SIG-M5 treated with dmso at 0.1 percent for 504 hours (cell line): ENCODE data around the gene CCND1.
A peak's percentile ranks its signal among the peaks of the same experiment; 100 is the strongest.

Source experiments
- DNase-seq: peaks from one replicate; lab custom pipeline; 2025; ENCODE audit not compliant: unreplicated experiment; lab: John Stamatoyannopoulos, UW

The CCND1 gene

DNA sequence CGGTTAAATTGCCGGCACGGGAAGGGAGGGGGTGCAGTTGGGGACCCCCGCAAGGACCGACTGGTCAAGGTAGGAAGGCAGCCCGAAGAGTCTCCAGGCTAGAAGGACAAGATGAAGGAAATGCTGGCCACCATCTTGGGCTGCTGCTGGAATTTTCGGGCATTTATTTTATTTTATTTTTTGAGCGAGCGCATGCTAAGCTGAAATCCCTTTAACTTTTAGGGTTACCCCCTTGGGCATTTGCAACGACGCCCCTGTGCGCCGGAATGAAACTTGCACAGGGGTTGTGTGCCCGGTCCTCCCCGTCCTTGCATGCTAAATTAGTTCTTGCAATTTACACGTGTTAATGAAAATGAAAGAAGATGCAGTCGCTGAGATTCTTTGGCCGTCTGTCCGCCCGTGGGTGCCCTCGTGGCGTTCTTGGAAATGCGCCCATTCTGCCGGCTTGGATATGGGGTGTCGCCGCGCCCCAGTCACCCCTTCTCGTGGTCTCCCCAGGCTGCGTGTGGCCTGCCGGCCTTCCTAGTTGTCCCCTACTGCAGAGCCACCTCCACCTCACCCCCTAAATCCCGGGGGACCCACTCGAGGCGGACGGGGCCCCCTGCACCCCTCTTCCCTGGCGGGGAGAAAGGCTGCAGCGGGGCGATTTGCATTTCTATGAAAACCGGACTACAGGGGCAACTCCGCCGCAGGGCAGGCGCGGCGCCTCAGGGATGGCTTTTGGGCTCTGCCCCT, 529 bp upstream of the CCND1 start:
- peak; percentile 13 for DNase-seq

DNA sequence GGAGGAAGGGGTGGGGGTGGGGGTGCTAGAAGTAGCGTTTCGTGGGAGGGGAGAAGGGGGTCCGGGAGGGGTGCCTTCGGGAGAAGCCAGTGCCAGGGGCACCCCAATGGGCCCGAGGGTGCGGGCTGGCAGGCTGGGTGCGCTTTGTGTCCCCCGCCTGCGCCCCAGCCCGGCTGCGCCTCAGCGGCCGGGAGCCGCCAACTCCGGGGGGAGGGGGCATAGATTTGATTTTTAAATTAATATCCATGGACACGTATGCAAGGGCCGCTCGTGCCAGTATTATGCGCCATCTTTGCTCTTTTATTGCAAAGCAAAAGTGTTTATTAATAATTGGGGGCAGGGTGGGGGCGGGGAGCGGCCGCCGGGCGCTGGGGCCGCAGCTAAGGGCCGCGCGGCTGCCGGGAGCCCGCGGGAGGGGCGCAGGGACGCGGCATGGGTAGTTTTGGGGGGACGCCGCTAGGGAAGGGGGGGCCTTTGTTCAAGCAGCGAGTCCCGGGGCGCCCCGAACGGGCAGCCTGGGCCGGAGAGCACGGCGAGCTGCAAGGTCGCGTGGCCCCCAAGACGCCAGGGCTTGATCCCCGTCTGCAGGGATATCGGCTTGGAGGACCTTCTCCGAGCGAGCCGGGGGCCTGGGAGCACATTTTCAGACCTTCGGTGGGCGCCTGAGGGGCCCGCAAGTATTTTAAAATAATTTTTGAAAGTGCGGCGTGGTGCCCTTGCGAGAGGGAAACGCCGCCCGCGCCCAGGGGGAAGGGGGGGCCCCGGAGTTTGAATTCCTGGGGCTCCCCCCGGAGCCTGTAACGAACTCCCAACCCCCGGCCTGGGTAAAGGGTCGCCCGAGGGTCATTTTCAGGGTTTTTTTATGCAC, 959 bp downstream of the CCND1 start:
- DNase-seq: no peak

DNA sequence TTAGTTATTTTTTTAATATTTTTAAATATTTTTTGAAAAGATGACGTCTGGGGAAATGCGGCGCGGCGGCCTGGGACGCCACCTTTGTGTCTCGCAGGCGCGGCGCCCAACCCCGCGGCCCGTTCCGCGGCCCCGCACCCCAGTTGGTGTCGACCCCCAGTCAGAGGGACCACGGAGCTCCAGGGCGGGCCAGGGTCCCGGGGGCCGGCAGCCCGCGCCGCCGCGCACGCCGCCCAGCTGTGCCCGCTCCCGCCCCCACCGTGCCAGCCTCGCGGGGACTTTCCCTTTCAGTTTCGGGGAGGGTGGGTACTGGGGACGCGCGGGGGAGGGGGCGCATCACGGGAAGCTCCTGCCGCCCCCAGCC, 1.6 kb downstream of the CCND1 start:
- no peak for DNase-seq

DNA sequence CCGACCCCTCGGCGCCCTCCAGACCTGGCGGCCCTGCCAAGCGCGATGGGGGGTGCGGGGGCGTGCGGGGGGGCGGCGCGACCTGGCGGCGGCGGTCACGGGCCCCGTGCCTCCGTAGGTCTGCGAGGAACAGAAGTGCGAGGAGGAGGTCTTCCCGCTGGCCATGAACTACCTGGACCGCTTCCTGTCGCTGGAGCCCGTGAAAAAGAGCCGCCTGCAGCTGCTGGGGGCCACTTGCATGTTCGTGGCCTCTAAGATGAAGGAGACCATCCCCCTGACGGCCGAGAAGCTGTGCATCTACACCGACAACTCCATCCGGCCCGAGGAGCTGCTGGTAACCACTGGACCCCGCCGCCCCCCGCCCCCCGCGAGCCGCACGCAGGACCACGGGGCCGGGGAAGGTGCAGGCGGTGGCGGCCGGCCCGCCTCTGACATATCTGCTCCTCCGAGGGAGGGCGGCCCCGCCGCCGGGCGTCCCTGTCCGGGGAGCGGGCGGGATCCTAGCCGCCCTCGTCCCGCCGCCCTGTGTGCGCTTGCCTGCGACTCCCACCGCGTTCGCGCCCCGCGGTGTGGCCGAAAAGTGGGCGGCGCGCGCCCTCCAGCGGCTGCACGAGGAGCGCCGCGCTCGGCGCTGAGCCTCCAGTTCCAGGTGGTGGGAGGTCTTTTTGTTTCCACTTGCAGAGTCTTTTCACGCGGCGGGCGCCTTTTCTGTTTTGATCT, 2.1 kb downstream of the CCND1 start:
- DNase-seq: peak; percentile 62

DNA sequence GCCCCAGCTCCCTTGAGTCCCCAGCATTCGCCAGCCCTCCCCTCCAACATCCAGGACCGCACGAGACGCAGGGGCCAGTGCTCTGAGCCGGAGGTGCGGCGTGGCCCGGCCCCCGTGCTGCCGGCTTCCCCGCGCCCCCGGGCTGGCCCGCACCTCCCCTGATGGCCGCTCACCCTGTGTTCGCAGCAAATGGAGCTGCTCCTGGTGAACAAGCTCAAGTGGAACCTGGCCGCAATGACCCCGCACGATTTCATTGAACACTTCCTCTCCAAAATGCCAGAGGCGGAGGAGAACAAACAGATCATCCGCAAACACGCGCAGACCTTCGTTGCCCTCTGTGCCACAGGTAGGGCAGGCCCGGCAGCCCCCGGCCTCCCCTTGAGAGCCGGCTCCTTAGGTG, 2.7 kb downstream of the CCND1 start:
- no peak for DNase-seq

DNA sequence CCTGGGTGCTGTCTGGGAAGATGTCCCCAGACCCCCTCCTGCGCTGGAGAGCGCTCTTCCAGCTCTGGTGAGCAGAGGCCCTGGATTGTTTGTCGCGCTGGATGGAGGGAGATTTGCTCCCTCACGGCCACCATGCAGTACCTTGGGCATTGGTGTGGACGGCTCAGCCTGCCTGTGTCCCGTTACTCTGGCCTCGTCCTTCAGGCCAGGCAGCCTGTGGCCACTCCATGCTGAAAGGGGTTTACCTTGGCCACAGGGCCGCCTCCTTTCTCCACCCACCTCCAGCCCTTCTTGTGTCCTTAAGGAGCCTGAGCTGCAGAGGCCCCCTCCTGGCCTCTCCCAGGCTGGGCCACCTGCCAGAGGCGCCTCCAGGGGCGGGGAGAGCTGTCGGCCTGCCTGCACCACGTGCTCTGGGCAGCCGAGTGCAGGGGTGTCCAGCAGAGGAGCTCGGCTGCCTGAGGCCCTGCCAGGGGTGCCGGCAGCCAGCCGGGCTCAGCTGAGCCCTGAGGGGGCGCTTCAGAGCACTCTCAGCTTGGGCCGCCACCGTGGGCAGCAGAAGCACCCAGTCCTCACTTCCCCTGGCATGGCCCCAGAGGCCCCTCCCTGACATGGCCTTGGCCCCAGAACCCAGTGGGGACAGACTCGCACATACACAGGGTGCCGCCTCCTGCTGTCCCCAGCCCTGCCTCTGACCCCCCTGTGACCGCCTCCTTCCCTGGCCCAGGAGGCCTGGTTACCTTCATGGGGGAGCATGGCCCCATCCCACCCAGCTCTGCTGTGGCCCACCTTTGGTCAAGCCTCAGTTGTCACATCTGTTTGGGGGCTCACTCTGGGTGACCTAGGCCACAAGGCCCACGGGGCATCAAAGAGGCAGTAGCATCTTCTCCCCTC, 3.4 kb downstream of the CCND1 start:
- peak; percentile 15 for DNase-seq

DNA sequence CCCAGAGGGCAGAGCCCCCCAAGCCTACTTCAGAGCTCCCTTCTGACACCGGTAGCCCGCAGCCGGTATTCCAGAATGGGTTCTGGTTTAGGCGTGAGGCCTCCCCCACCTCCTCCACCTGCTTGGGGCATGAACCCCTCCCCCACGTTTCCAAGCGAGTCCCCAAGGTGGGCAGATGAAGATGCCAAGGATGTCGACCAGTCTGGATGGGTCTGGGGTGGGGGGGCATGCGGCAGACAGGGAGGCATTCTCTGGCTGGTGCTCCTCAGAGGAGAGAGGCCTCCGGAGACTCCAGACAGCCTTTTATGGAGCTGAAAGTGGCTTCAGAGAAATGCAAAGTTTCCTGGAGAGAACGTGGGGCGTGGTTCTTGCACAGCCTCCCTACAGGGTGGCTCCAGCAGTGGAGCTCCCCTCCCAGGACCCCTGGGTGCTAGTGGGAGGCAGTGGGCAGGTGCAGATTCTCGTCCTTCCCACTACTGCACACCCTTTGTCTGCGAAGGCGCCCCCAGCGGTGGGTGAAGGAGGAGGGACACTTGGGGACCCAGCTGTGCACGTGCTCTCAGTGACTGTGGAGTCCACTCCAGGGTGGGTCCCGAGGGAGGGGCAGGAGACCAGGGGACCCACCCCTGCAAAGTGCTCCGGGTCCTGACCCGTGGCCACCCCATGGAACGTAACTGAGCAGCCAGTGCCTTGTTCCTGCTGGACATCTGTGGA, 4.2 kb downstream of the CCND1 start:
- DNase-seq: no peak

DNA sequence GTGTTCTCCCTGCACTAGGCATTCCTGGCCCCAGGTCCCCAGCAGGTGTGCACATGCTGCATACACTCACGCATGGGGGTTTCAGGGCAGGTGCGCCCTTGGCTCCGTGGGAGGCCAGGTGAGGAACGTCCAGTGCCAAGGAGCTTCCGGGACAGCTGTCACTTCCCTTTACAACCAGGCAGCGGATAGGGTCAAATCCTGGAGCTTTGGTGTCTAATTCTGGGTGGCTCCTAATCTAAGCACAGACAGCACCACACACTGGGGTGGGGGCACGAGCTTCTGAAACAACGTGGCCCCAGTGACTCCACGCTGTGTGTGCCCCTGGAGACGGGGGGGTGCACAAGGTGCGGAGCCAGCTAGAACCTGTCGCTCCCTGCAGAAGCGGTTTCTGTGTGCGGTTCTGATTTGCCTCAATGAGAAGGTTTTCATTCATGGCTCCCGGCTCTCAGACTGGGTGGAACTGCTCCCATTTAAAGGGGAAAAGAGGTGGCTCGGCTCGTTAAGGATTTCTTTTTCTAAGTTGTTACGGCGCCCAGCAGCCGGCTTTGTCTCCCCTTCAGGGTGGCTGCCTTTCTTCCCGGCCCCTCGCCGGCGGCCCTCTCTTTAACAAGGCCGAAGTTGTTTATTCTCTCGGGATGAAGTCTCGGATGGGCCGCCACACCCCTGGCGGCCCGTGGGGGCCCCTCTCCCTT, 5.0 kb downstream of the CCND1 start:
- DNase-seq: no peak

DNA sequence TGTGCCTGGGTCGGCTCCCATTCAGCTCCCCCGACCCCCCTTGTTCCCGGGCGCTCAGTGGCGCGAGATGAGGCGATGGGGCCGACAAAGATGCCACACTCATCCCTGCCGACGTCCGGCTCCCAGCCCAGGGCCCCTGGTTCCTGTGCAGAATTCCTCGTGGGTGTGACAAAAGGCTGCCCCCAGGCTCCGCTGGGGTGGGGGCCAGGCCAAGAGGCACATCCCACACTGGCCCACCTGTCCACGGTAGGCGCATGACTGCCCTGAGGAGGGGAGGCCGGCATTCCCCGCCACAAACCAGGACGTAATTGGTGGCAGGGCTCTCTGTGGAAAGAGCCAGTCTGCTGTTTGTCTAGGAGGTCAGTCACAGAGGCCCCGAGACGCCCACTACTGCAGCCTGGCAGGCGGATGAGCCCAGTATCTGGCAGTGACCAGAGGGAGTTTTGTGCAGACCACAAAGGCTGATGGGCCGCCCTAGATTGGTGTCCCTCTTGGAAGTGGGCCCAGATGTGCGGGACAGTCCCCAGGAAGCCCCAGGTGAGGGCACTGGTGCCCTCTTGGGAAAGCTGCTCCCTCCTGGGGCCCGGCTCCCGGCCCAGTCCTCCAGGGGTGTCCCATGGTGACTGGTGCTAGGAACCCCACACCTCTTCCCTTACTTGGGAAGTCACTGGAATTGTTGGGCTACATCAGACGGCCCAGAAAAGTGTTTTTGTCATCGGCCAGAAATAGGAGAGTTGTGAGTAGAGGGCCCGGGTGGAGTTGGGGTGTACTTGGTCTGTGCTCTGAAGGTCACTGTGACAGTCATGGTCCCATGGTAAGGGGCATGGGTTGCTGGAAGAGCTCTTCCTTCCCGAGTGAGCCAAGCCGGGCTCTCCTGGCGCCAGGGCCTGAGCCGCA, 5.8 kb downstream of the CCND1 start:
- no peak for DNase-seq

DNA sequence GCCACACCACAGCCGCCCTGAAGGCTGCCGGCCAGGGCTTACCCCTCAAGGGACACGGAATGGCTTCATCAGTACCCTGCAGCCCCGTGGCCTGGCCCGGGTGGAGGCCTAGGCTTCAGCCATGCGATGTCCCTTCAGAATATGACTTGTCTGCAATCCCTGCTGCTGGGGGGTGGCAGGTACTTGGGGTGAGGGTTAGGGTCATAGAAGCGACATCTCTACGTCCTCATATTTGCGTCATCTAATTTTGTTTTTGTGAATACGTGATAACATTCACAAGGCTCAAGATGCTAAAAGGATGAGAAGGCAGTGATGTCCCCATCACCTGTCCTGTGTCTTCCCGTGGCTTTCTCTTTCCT, 6.4 kb downstream of the CCND1 start:
- DNase-seq: no peak

DNA sequence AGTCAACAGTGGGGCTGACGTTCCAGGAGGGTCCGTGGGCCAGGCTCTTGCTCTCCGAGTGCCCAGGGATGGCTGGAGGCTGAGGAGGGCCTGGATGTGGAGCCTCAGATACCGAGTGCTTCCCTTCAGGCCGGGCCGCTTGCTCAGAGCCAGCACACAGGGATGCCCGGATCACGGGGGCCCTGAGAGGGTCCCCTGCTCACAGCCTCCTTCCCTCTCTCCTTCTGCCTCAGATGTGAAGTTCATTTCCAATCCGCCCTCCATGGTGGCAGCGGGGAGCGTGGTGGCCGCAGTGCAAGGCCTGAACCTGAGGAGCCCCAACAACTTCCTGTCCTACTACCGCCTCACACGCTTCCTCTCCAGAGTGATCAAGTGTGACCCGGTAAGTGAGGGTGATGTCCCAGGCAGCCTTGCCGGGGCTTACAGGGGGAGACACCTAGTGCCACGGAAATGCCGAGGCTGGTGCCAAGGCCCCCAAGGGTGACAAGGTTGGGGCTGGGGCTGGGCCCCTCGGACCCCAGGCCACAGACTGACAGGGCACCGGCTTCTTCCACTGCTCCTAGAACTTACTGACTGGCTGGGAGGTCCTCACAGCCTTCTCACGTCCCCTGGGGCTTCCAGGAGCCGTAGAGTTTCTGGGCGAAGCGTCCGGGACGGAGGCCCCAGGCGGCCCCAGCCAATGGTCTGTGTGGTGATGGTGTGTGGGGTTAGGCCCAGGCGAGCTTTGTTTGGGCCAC, 7.0 kb downstream of the CCND1 start:
- no peak for DNase-seq

DNA sequence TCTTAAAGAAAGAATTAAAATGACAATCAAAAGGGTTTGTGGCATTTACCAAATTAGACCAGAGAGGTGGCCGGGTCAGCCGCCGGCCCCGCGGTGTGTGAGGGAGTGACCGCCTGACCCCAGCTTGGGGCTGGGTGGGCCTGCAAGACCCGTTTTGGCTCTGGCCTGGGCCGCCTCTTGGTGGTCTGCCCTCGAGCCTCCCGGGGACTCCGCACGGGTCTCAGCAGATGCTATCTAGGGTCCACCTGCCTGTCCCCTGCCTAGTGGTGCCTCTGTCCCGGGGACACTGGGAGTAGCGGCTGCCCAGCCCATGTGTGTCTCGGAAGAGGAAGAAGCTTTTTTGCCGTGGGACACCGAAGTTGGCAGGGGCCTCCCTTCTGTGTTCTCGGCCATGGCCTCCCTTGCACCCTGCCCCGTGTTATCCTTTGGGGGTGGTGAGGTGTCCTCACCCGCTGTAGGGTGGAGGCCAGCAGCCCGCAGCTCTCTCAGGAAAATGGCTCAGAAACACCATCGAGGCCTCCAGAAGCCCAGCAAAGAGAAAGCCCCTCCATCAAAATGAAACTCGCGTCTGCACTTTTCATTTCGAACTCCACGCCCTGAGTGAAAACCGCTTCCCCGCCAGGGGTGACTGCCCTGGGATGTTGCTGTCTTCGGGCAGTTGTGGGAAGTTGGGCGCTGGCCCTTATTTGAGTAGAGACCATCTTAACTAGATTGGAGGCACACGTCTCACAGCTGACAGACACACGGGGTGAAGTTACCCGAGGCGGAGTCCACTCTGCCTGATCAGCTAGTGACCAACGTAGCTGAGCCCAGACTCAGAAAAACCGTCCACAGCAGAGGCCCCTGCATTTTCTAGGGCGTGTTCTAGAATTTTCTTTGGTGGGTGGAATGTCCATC, 8.0 kb downstream of the CCND1 start:
- no peak for DNase-seq

DNA sequence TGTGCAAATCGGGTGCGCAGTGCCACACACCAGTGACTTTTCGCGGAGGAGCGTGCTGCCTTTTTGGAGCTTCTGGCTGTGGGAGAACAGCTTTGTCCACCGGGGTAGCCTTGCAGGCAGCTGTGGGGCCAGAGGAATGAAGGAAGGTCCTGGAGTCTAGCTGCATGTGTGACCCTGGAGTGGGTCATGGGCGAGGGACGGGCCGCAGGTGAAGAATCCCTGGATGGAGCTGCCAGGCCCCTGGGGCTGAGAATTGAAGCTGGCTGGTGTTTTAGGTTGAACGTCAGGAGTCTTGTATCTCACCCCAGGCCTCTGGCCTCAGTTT, 8.6 kb downstream of the CCND1 start:
- DNase-seq: no peak

DNA sequence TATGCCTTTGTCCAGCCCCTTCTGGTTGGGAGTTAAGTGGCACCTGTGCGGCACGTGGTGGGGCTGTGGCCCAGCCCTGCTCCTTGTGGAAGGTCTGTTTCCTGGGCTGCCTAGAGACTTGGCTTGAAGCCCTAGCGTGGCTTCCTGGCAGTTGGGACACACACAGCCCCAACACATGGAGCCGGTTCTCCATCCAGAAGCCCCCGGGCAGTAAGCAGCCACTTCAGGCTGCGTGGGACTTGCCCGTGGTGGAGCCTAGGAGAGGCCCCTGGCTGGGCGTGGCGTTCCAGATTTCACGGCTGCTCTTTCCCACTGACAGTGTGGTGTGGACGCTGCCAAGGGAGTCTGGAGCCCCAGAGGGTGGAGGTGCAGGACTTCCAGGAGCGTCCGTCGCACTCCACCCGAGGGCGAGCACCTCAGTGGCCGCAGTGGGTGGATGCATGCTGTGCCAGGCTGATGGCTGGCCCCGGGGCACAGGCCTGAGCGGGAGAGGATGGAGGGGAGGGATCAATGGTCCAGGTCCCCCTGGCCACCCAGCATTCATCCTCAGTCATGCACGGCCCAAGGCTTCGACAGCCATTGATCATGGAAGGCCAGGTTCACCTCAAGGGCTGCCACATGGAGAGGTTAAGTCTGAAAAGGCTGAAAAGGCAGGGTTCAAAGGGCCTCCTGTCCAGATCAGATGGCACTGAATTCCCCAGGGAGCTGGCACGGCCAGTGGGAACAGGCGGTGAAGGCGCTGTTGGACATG, 9.3 kb downstream of the CCND1 start:
- no peak for DNase-seq

DNA sequence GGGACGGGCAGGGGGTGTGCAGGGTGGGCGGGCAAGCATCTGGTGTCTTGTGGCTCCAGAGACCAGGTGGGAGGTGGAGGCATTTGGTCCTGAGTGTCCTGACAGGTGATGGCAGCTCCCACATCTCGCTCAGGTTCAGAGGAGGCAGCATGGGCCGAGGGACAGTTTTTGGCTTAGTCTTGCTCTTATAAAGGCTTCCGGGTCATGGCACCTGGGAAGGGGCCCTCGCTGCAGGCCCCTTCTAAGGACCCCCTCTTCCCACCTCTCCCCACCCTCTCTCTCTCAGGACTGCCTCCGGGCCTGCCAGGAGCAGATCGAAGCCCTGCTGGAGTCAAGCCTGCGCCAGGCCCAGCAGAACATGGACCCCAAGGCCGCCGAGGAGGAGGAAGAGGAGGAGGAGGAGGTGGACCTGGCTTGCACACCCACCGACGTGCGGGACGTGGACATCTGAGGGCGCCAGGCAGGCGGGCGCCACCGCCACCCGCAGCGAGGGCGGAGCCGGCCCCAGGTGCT, 9.9 kb downstream of the CCND1 start:
- DNase-seq: no peak
